IMR-90 (cell line): Measurements from ENCODE around the gene NFAT5. TPM values are rescaled to one million over a fixed set of nuclear protein-coding genes. Genes with fewer than 3 reads are reported as not detected.

Source experiments
- ATAC-seq: fragments of 200-7000 bp; cut with Tn5 transposase; 2 replicates; pipeline ENCODE4 v1.9.1; 2020; ENCODE audit warnings: low read depth, mild to moderate bottlenecking, moderate library complexity
- BruUV-seq: library from RNA; stranded (reverse); fragments of 400-500 nt; replicated peaks from 2 replicates; lab custom pipeline; 2021; lab: Mats Ljungman, UMichigan
- CTCF ChIA-PET: fragments of 300-600 bp; formaldehyde crosslinking; extraction: SDS; loops from one replicate; lab custom pipeline; 2021; ENCODE audit warnings: antibody characterized with exemption; lab: Yijun Ruan, JAX
- POLR2A ChIA-PET: fragments of 300-600 bp; sonication (Branson Sonifier 250); formaldehyde crosslinking; loops from one replicate; lab custom pipeline; 2022; ENCODE audit warnings: antibody characterized with exemption; ENCODE audit not compliant: unreplicated experiment; lab: Charles Lee
- DNase-seq: peaks from one replicate; pipeline ENCODE4 v3.0.0; 2013
- H2AFZ ChIP-seq: replicated peaks from 2 replicates; pipeline ENCODE3; 2013; ENCODE audit warnings: low read length, mild to moderate bottlenecking; ENCODE audit not compliant: poor library complexity
- H2AK5ac ChIP-seq: 2 replicates; pipeline ENCODE4 v1.6.1; 2013; ENCODE audit warnings: low read depth, low read length, inconsistent platforms
- H2AK9ac ChIP-seq: replicated peaks from 2 replicates; pipeline ENCODE3; 2013; ENCODE audit warnings: mild to moderate bottlenecking, low read depth, low read length, moderate library complexity; ENCODE audit not compliant: poor library complexity
- H2BK120ac ChIP-seq: 2 replicates; pipeline ENCODE4 v1.6.1; 2013; ENCODE audit warnings: low read depth, low read length, inconsistent platforms
- H2BK15ac ChIP-seq: 3 replicates; pipeline ENCODE4 v1.6.1; 2013; ENCODE audit warnings: low read depth, low read length, inconsistent platforms
- H2BK20ac ChIP-seq: 2 replicates; pipeline ENCODE4 v1.6.1; 2013; ENCODE audit warnings: low read depth, mild to moderate bottlenecking, inconsistent platforms, low read length, moderate library complexity
- H2BK5ac ChIP-seq: 2 replicates; pipeline ENCODE4 v1.6.1; 2013; ENCODE audit warnings: mild to moderate bottlenecking, low read depth, low read length, inconsistent platforms; ENCODE audit not compliant: poor library complexity, severe bottlenecking
- H3K14ac ChIP-seq: replicated peaks from 2 replicates; pipeline ENCODE4 v1.6.1; 2013; ENCODE audit warnings: low read depth, low read length, inconsistent platforms
- H3K18ac ChIP-seq: 2 replicates; pipeline ENCODE4 v1.6.1; 2013; ENCODE audit warnings: low read depth, low read length, control low read depth
- H3K23ac ChIP-seq: 2 replicates; pipeline ENCODE4 v1.6.1; 2013; ENCODE audit warnings: low read depth, low read length, inconsistent platforms
- H3K27ac ChIP-seq: 2 replicates; pipeline ENCODE4 v1.5.1; 2013; ENCODE audit warnings: mild to moderate bottlenecking, control low read depth, low read length; ENCODE audit not compliant: insufficient read depth
- H3K27me3 ChIP-seq: 2 replicates; pipeline ENCODE4 v1.6.1; 2013; ENCODE audit warnings: low read length; ENCODE audit not compliant: control insufficient read depth, insufficient read depth
- H3K36me3 ChIP-seq: 2 replicates; pipeline ENCODE4 v1.6.1; 2013; ENCODE audit warnings: low read length, mixed read lengths; ENCODE audit not compliant: control insufficient read depth, insufficient read depth
- H3K4ac ChIP-seq: 2 replicates; pipeline ENCODE4 v1.6.1; 2013; ENCODE audit warnings: low read depth, low read length, inconsistent platforms
- H3K4me1 ChIP-seq: 2 replicates; pipeline ENCODE4 v1.6.1; 2013; ENCODE audit warnings: low read length, mixed read lengths; ENCODE audit not compliant: control insufficient read depth, insufficient read depth
- H3K4me2 ChIP-seq: 2 replicates; pipeline ENCODE4 v1.6.1; 2013; ENCODE audit warnings: low read depth, mild to moderate bottlenecking, control low read depth, low read length, moderate library complexity
- H3K4me3 ChIP-seq: 2 replicates; pipeline ENCODE4 v1.5.1; 2013; ENCODE audit warnings: low read depth, mild to moderate bottlenecking, control low read depth, low read length, moderate library complexity; ENCODE audit not compliant: insufficient read depth
- H3K56ac ChIP-seq: 2 replicates; pipeline ENCODE4 v1.6.1; 2013; ENCODE audit warnings: low read length, inconsistent platforms; ENCODE audit not compliant: insufficient read depth; ENCODE audit errors: extremely low read depth
- H3K79me1 ChIP-seq, 2 experiments: 2 replicates each; pipeline ENCODE4 v1.6.1; 2013; ENCODE audit warnings: low read length in 2 of 2, inconsistent platforms in 1 of 2, low read depth in 1 of 2
- H3K9ac ChIP-seq: 2 replicates; pipeline ENCODE4 v1.6.1; 2013; ENCODE audit warnings: low read depth, low read length, control low read depth
- H3K9me1 ChIP-seq: 2 replicates; pipeline ENCODE4 v1.6.1; 2013; ENCODE audit warnings: low read length, inconsistent platforms; ENCODE audit not compliant: insufficient read depth
- H3K9me3 ChIP-seq: 2 replicates; pipeline ENCODE4 v1.6.1; 2013; ENCODE audit warnings: low read length; ENCODE audit not compliant: control insufficient read depth, insufficient read depth
- H4K20me1 ChIP-seq: 2 replicates; pipeline ENCODE4 v1.6.1; 2013; ENCODE audit warnings: low read length, inconsistent platforms; ENCODE audit not compliant: insufficient read depth
- H4K5ac ChIP-seq: 2 replicates; pipeline ENCODE4 v1.6.1; 2013; ENCODE audit warnings: mild to moderate bottlenecking, low read depth, low read length, control low read depth
- H4K8ac ChIP-seq, 2 experiments: 2 replicates each; pipeline ENCODE4 v1.6.1; 2013; ENCODE audit warnings: low read depth in 2 of 2, low read length in 2 of 2, control low read depth in 1 of 2, inconsistent platforms in 1 of 2
- H4K91ac ChIP-seq: 2 replicates; pipeline ENCODE4 v1.6.1; 2013; ENCODE audit warnings: low read depth, low read length, inconsistent platforms; ENCODE audit not compliant: insufficient read depth
- CEBPB ChIP-seq: IDR thresholded peaks from 2 replicates; pipeline ENCODE4 v1.6.1; 2012; ENCODE audit warnings: low read depth, low read length, improper control_type of control experiment
- MXI1 ChIP-seq: IDR thresholded peaks from 2 replicates; pipeline ENCODE4 v1.6.1; 2012; ENCODE audit warnings: low read depth, mild to moderate bottlenecking, low read length, moderate library complexity, borderline replicate concordance
- WGBS, 2 experiments: methylation state at CpG; one replicate each; pipeline versions ENCODE4 v1.1.5 to v1.1.7; 2013; ENCODE audit warnings: missing lambda C conversion rate in 2 of 2; ENCODE audit not compliant: insufficient read length in 1 of 2; ENCODE audit errors: extremely low coverage in 2 of 2; 5-methylcytosine and 5-hydroxymethylcytosine counted together
- dilution Hi-C: fragments of 300-500 bp; cut with HindIII; formaldehyde crosslinking; loops from one replicate; pipeline ENCODE4 v1.14.3; 2018; ENCODE audit warnings: low sequenced_read_pairs; ENCODE audit not compliant: unreplicated experiment
- in situ Hi-C: fragments of 300-500 bp; cut with MboI; formaldehyde crosslinking; loops from 3 replicates; pipeline ENCODE4 v1.14.3; 2019; ENCODE audit warnings: low sequenced_read_pairs, inconsistent platforms, mixed read lengths
- intact Hi-C: fragments of 100-400 bp; cut with micrococcal nuclease; formaldehyde crosslinking; loops from 2 replicates; pipeline ENCODE4 v1.10.0; 2022
- polyA plus RNA-seq, 3 experiments: library from polyadenylated mRNA; depleted of rRNA; stranded (reverse); fragments of >200 nt; gene quantifications; 2 replicates each; pipeline ENCODE4 v1.2.3, GENCODE V29; 2012; ENCODE audit warnings: low replicate concordance in 1 of 3
- total RNA-seq: library from RNA; depleted of rRNA; stranded (reverse); fragments of >200 nt; gene quantifications from 2 replicates; pipeline ENCODE4 v1.2.3, GENCODE V29; 2012
- TF ChIP-seq, protein P1 (sequence below): fragments of 150-350 bp; IDR thresholded peaks from 2 replicates; pipeline ENCODE4 v1.6.1; 2017; ENCODE audit warnings: mild to moderate bottlenecking, antibody characterized with exemption, low read length, low read depth

NFAT5 gene
- total and polyA plus RNA-seq, 2 of the 4 experiments (the other 2 are of a cell fraction), result 10.9 to 20.1 TPM

DNA sequence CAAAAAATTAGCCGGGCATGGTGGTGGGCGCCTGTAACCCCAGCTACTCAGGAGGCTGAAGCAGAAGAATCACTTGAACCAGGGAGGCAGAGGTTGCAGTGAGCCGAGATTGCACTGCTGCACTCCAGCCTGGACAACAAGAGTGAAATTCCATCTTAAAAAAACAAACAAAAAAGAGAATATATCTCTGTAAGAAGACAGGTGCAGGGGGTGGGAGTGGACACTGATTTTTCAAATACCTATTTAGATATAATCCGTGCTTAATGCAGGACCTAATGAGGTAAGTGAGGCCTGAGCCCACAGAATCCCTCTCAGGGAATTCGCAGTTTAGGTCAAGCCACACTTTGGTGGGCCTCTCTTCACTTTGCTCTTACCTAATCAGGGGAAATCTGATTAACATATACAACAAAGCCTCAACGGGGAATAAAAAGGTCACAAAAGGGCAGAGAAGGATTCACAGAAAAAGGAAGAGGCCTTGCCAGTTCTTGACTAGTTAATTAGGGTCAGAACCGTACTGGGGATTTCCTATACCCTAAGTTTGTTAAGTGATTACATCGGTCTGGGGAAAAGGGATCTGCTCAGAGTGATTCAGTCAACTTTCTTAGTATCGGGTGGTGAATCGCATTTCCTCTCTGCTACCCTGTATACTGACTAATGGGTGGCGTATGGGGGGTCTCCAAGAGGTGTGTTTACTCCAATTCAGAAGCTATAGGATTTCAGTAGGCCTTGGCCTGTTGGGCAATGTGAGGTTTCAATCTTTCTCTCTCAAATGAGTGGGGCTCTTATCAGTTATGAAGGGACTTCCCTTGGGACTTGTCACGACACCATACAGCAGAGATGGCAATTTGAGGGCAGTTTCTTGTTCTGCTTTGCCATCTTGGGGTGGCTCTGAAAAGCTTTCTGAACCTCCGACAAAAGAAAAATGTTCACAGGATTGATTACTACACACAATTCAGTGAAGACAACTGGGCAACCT, 1.9 kb upstream of the NFAT5 start:
- Histone ChIP-seq H3K56ac (peak overlapping the region; percentile 54), H4K20me1 (peaks cover 18% of the 10 kb centered on the region; the same call in 1 of the 2 replicates), H2BK120ac (peak overlapping the region; percentile 31), H3K27ac (0 out of 2 replicates have a peak overlapping the region, but pooled peaks have one; percentile 8), H2AFZ (peak overlapping the region; percentile 4), H3K23ac (peak overlapping the region; percentile 91), H3K36me3 (peaks cover 3% of the 10 kb centered on the region; the same call in 1 of the 2 replicates), H3K9me1 (no peaks in the 10 kb centered on the region), H3K18ac (peak overlapping the region; percentile 10; the same call in 1 of the 2 replicates), H3K9ac (peak overlapping the region; percentile 7; the same call in 1 of the 2 replicates), H3K4ac (peak overlapping the region; percentile 70; the same call in 1 of the 2 replicates), H3K27me3 (no peaks in the 10 kb centered on the region), H3K9me3 (no peaks in the 10 kb centered on the region), H3K4me1 (peaks cover 7% of the 10 kb centered on the region), H4K5ac (peak overlapping the region; percentile 19), H3K4me2 (peak overlapping the region; percentile 96), H2BK15ac (peak overlapping the region; percentile 49; the same call in 1 of the 3 replicates), H3K4me3 (no peak overlapping the region), H2BK5ac (peak overlapping the region; percentile 54), H2AK9ac (peak overlapping the region; percentile 2), H4K91ac (peak overlapping the region; percentile 35), H2AK5ac (peak overlapping the region; percentile 76), H4K8ac (peak overlapping the region; percentile 22 to 85), H3K14ac (peak overlapping the region; percentile 79), H2BK20ac (peak overlapping the region; percentile 58; the same call in 1 of the 2 replicates), H3K79me1 (peaks cover 0 to 31% of the 10 kb centered on the region in 2 experiments; a peak in 2 of 4 replicates)
- no peak for TF ChIP-seq MXI1
- TF ChIP-seq, protein P1, sequence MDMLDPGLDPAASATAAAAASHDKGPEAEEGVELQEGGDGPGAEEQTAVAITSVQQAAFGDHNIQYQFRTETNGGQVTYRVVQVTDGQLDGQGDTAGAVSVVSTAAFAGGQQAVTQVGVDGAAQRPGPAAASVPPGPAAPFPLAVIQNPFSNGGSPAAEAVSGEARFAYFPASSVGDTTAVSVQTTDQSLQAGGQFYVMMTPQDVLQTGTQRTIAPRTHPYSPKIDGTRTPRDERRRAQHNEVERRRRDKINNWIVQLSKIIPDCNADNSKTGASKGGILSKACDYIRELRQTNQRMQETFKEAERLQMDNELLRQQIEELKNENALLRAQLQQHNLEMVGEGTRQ, result no peak
- peak; percentile 56; the same call in 1 of the 2 replicates for TF ChIP-seq CEBPB
- intact Hi-C loops (no loop called here), dilution Hi-C loops (no loop called here), in situ Hi-C loops (no loop called here)
- ChIA-PET CTCF (no interaction called here), POLR2A (interaction anchor here (0.6 kb wide), 1 partner anchor 87 kb away, joined by 3 read pairs; no protein-coding TSS in a partner anchor)
- peak; percentile 65 for DNase-seq
- 27% methylated on average over 2 of the region's 13 CpGs; no CpG with 5 or more reads in 1 of the 2 experiments for WGBS, 2 experiments
- ATAC-seq, result no peak
- BruUV-seq, result no TSS peak
